Neural cell (in vitro differentiated cells): ENCODE data around the gene KRT2.

Experiments used
- EZH2 ChIP-seq: fragments of 200-600, 300-800 bp; shearing (Covaris generic), sonication (generic); IDR thresholded peaks from 2 replicates; pipeline ENCODE4 v1.6.1; 2014; ENCODE audit warnings: antibody characterized with exemption, low read length, borderline replicate concordance, mild to moderate bottlenecking; ENCODE audit not compliant: insufficient read depth, poor library complexity, severe bottlenecking
- MXI1 ChIP-seq: fragments of 450-650 bp; conservative IDR thresholded peaks from 2 replicates; pipeline ENCODE4 v1.6.1; 2014; ENCODE audit warnings: antibody characterized with exemption, mild to moderate bottlenecking; ENCODE audit not compliant: poor library complexity, severe bottlenecking
- POLR2AphosphoS5 ChIP-seq: IDR thresholded peaks from 2 replicates; pipeline ENCODE4 v1.6.1; 2012
- RAD21 ChIP-seq: fragments of 450-650 bp; conservative IDR thresholded peaks from 2 replicates; pipeline ENCODE4 v1.6.1; 2014; ENCODE audit warnings: antibody characterized with exemption, mild to moderate bottlenecking, moderate library complexity
- TF ChIP-seq, protein P1 (sequence below): fragments of 450-650 bp; IDR thresholded peaks from 2 replicates; pipeline ENCODE4 v1.5.1; 2014; ENCODE audit warnings: antibody characterized with exemption, mild to moderate bottlenecking, moderate library complexity; ENCODE audit not compliant: poor library complexity, severe bottlenecking

DNA sequence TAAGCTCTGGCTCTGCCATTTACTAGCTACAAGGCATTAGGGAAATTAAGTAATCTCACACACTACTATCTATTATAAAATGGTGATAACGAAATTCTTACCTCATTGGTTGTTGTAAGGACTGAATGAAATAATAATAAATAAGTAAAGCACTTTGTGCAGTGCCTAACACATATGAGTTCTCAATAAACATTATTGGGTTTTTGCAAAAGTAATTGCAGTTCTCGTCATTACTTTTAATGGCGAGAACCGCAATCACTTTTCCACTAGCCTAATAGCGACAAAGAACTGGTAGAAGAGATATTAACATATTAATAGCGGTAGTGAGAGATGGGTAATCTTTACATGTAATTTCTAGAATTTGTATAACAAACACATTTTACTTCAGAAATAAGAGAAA, 42.1 kb upstream of the KRT2 start:
- TF ChIP-seq, protein P1, sequence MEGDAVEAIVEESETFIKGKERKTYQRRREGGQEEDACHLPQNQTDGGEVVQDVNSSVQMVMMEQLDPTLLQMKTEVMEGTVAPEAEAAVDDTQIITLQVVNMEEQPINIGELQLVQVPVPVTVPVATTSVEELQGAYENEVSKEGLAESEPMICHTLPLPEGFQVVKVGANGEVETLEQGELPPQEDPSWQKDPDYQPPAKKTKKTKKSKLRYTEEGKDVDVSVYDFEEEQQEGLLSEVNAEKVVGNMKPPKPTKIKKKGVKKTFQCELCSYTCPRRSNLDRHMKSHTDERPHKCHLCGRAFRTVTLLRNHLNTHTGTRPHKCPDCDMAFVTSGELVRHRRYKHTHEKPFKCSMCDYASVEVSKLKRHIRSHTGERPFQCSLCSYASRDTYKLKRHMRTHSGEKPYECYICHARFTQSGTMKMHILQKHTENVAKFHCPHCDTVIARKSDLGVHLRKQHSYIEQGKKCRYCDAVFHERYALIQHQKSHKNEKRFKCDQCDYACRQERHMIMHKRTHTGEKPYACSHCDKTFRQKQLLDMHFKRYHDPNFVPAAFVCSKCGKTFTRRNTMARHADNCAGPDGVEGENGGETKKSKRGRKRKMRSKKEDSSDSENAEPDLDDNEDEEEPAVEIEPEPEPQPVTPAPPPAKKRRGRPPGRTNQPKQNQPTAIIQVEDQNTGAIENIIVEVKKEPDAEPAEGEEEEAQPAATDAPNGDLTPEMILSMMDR, result no peak
- TF ChIP-seq EZH2 (no peak), POLR2AphosphoS5 (no peak), RAD21 (no peak), MXI1 (no peak)
